ENCODE data around the gene CCDC190. TPM values are rescaled to one million over a fixed set of nuclear protein-coding genes. Genes with fewer than 3 reads are reported as not detected.

The CCDC190 gene
- total and polyA plus RNA-seq, 2 experiments from 2014 or later: not detected

GRCh38 chr1:162849711-162850110 is 11.3 kb downstream of the CCDC190 start:
- WGBS (ENCODE audit: low lambda C conversion rate, missing lambda C conversion rate): 89% methylated on average over 2 of the region's 2 CpGs

GRCh38 chr1:162847839-162848453 is 13.0 kb downstream of the CCDC190 start:
- Histone ChIP-seq H3K27me3 (no peaks in the 10 kb centered on the region), H3K27ac (no peak overlapping the region), H3K4me1 (ENCODE audit: insufficient read depth) (no peaks in the 10 kb centered on the region), H3K4me2 (no peak overlapping the region), H2AFZ (no peak overlapping the region), H3K9me3 (ENCODE audit: low read depth) (no peaks in the 10 kb centered on the region), H3K4me3 (no peak overlapping the region), H3K79me2 (no peaks in the 10 kb centered on the region), H4K20me1 (ENCODE audit: insufficient read depth, poor library complexity, severe bottlenecking) (no peaks in the 10 kb centered on the region), H3K9me2 (replicated peaks; ENCODE audit: insufficient read depth) (no peaks in the 10 kb centered on the region), H3K36me3 (replicated peaks; ENCODE audit: insufficient read depth, low read depth) (no peaks in the 10 kb centered on the region)
- peak; percentile 84 for DNase-seq (ENCODE audit: low spot score)
- peak; percentile 98 for TF ChIP-seq CTCF (IDR thresholded peaks at IDR 0.05; ENCODE audit: poor library complexity)
- no peak for TF ChIP-seq EZH2 (IDR thresholded peaks at IDR 0.05; ENCODE audit: borderline replicate concordance)
- WGBS (ENCODE audit: low lambda C conversion rate, missing lambda C conversion rate): 10% methylated on average over 3 of the region's 3 CpGs

More at GRCh38 chr1:162849711-162850110, 11.3 kb downstream of the CCDC190 start:
- no peaks in the 10 kb centered on the region for H3K4me1 ChIP-seq (ENCODE audit: insufficient read depth)
- no peak overlapping the region for H3K27ac ChIP-seq
- no peak overlapping the region for H3K4me3 ChIP-seq
- no peaks in the 10 kb centered on the region for H3K79me2 ChIP-seq
- H2AFZ ChIP-seq: no peak overlapping the region
- H4K20me1 ChIP-seq (ENCODE audit: insufficient read depth, poor library complexity, severe bottlenecking): no peaks in the 10 kb centered on the region
- TF ChIP-seq CTCF (IDR thresholded peaks at IDR 0.05; ENCODE audit: poor library complexity) (no peak), EZH2 (IDR thresholded peaks at IDR 0.05; ENCODE audit: borderline replicate concordance) (no peak), EZH2phosphoT487 (IDR thresholded peaks at IDR 0.05; ENCODE audit: low read depth, severe bottlenecking, unreplicated experiment) (no peak)
- no peaks in the 10 kb centered on the region for H3K27me3 ChIP-seq
- H3K9me3 ChIP-seq (ENCODE audit: low read depth): no peaks in the 10 kb centered on the region
- no peak for DNase-seq (ENCODE audit: low spot score)
- H3K9me2 ChIP-seq (replicated peaks; ENCODE audit: insufficient read depth): no peaks in the 10 kb centered on the region
- no peaks in the 10 kb centered on the region for H3K36me3 ChIP-seq (replicated peaks; ENCODE audit: insufficient read depth, low read depth)
- no peak overlapping the region for H3K4me2 ChIP-seq

GRCh38 chr1:162846256-162847212 is 14.4 kb downstream of the CCDC190 start:
- H3K4me1 ChIP-seq (ENCODE audit: insufficient read depth): no peaks in the 10 kb centered on the region
- no peaks in the 10 kb centered on the region for H3K9me3 ChIP-seq (ENCODE audit: low read depth)
- H3K36me3 ChIP-seq (replicated peaks; ENCODE audit: insufficient read depth, low read depth): no peaks in the 10 kb centered on the region
- DNase-seq (ENCODE audit: low spot score): no peak
- no peak overlapping the region for H3K4me3 ChIP-seq
- H4K20me1 ChIP-seq (ENCODE audit: insufficient read depth, poor library complexity, severe bottlenecking): no peaks in the 10 kb centered on the region
- H3K9me2 ChIP-seq (replicated peaks; ENCODE audit: insufficient read depth): no peaks in the 10 kb centered on the region
- 91% methylated on average over 16 of the region's 16 CpGs for WGBS (ENCODE audit: low lambda C conversion rate, missing lambda C conversion rate)
- H3K27ac ChIP-seq: no peak overlapping the region
- H2AFZ ChIP-seq: no peak overlapping the region
- TF ChIP-seq CTCF (IDR thresholded peaks at IDR 0.05; ENCODE audit: poor library complexity) (no peak), EZH2phosphoT487 (IDR thresholded peaks at IDR 0.05; ENCODE audit: low read depth, severe bottlenecking, unreplicated experiment) (no peak), EZH2 (IDR thresholded peaks at IDR 0.05; ENCODE audit: borderline replicate concordance) (no peak)
- no peaks in the 10 kb centered on the region for H3K27me3 ChIP-seq
- no peak overlapping the region for H3K4me2 ChIP-seq
- no peaks in the 10 kb centered on the region for H3K79me2 ChIP-seq
